NCI-H2196 treated with DMSO at 0.1 percent for 48 hours (cell line): ENCODE measurements around the gene ZNF503.

Source experiments
- DNase-seq: peaks from one replicate; lab custom pipeline; 2025; ENCODE audit not compliant: unreplicated experiment; lab: John Stamatoyannopoulos, UW

Gene ZNF503

GRCh38 chr10:75432176-75432575 is 30.6 kb upstream of the ZNF503 start:
- no peak for DNase-seq

- DNase-seq: no peak
These were observed 29.9 kb upstream of the ZNF503 start, which contains the start of gene LRMDA for GRCh38 chr10:75431180-75432111. TSS of gene LRMDA (plus strand) at chr10:75431624.

DNA sequence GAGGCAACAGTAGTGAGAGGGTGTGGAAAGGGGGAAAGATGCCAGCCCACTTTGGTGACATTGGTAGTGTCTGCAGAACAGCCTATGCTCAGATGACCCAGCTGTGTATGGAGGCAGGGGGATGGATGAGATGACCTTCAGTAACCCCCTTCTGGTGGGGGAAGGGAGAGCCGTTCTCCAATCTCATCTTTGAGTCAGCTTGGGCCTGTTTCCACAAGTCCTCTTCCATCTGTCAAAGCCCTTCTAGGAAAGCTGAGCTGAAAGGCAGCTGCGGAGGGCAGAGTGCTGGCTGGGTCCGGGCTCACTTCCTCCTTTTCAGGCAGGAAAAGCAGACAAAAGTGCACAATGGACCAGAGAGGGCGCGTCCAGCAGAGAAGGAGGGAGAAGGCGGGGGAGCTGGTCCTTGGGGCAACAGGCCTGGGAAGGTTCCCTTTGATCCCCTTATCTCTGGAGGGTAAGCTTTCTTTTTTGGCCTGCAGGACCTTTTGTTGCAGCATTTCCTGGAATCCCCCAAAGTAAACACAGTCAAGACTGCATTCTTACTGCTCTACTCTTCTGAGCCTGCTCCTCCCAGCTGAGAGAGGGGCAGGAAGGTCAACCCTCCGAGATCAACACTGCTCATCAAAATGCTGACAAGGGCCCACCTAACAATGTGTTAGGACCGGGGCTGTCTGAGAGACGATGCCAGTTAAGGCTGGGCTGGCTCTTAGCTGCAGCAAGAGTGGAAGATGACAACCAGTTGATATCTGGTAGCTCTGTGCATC is 28.6 kb upstream of the ZNF503 start:
- DNase-seq: peak; percentile 52

DNA sequence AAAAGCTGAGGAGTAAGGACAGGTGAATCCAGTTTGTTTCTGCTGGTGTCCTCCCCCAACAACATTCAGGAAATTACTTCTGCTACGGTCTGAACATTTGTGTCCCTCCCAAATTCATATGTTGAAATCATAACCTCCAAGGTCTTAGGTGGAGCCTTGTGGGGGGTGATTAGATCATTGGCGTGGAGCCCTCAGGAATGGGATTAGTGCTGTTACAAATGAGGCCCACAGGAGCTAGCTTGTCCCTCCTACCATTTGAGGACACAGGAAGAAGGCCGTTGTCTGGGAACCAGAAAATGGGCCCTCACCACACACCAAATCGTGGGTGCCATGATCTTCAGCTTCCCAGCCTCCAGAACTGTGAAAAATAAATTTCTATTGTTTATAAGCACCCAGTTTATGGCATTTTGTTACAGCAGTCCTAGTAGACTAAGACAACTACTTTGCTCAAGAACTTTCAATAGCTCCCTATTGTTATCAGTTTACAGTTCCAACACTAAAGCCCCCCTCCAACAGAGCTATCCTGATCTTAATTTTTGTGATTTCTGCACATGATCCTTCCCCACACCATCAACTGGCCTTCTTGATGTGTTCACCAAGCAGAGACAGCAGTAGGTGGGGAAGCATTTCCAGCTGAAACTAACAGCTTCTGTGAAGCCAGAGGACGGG is 27.7 kb upstream of the ZNF503 start:
- no peak for DNase-seq

- no peak for DNase-seq
These were observed 27.0 kb upstream of the ZNF503 start for GRCh38 chr10:75428434-75429158.

DNA sequence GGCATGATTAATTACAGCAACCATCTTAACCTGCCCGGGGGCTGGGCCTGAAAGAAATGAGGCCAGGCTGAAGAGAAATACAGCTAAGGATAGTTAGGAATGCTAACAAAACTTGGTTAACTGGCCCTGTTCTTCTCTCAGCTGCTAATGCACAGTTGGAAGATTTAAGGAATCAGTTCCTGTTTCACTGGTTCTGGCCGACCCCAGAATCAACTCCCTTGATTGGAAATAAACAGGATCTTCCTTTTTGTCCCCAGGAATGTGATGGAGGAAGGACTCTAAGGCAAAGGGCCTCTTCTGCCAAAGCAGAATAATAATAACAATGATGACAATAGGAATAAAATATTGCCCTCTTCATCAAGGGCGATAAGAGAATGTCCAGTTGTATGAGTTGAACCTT is 26.4 kb upstream of the ZNF503 start:
- no peak for DNase-seq

DNA sequence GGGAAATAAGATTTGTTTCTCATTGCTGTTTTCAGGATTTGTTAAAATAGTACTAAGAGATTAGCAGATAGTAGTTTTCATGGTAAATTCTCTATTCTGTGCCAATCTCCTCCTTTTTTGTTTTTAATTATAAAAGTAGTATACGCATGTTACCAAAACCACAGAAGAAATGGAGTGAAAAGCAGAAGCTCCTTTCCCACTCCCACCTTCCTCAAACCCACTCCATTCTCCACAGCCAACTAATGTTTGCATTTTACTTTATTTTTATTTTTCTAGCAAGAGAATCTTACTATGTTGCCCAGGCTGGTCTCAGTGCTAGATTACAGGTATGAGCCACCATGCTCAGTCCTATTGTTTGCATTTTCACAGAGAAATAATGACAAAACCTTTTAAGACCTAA is 25.3 kb upstream of the ZNF503 start:
- no peak for DNase-seq

DNA sequence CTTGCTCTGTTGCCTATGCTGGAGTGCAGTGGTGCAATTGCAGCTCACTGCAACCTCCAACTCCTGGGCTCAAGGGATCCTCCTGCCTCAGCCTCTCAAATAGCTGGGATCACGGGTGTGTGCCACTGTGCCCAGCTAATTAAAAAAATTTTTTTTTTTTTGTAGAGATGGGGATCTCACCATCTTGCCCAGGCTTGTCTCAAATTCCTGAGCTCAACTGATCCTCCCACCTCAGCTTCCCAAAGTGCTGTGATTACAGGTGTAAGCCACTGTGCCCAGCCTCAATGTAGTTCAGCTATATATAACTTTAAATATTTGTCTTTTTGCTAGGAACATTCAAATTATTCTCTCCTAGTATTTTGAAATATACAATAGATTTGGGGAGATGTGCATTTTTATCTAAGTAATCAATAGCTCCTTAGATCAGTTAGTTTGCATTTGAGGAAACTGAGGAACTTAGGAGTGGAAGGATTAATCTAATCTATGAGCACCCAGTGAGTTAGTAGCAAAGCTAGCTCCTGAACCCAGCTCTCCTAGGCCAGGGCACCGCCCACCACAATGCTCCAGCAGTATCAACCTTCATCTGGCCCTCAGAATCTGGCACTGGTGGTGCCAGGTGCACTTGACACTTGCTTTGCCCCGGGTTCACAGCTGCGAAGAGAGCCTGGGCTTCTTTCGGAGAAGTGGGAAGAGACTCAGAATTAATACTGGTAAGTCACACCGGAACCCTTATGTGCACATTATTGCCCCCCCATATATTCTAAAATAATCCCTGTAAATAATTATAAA is 23.9 kb upstream of the ZNF503 start:
- DNase-seq: no peak

GRCh38 chr10:75424571-75424970 is 23.0 kb upstream of the ZNF503 start:
- DNase-seq: no peak

- no peak for DNase-seq
These were observed 21.3 kb upstream of the ZNF503 start for GRCh38 chr10:75422913-75423312.

GRCh38 chr10:75418712-75419111 is 17.1 kb upstream of the ZNF503 start:
- no peak for DNase-seq

- no peak for DNase-seq
These were observed 16.7 kb upstream of the ZNF503 start for GRCh38 chr10:75418293-75418692.

- peak; percentile 62 for DNase-seq
These were observed 16.0 kb upstream of the ZNF503 start for GRCh38 chr10:75417522-75417927.

GRCh38 chr10:75414527-75414926 is 13.0 kb upstream of the ZNF503 start:
- no peak for DNase-seq

DNA sequence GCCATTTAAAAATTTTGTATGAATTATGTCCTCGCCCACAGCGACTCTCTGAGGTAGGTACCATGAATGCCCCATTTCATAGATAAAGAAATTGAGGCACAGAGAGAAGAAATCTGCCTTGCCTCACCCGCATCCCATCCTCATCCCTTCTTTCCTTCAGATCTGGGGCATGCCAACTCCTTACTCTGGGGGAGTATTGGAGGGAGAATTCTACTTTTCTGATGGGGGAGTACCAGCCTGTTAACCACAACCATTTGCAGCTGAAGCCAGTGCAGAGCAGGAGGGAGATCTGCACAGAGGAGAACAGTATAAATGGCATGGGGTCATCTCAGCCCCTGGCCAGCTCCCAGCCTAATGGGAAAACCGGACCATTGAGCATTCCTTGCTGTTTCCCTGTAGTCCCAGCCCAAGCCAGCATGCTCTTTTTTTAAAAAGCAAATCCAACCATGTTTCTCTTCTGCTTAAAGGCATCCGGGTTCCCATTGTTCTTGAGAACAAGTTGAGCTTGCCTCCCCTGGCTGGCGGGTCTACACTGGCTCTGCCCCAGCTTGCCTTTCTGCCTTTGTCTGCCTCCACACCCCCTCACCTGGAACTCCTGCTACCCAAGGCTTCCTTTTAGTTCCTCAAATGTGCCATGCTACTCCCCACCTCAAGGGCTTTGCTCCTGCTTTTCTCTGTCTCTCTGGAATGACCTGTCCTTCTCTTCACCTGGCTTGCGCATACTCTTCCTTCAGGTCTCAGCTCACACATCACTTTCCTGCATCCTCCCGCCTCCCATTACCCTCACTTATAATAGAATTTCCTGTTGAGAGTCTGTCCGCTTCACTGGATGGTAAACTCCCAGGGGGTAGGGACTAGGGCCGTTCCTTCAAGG is 8.8 kb upstream of the ZNF503 start:
- no peak for DNase-seq

DNA sequence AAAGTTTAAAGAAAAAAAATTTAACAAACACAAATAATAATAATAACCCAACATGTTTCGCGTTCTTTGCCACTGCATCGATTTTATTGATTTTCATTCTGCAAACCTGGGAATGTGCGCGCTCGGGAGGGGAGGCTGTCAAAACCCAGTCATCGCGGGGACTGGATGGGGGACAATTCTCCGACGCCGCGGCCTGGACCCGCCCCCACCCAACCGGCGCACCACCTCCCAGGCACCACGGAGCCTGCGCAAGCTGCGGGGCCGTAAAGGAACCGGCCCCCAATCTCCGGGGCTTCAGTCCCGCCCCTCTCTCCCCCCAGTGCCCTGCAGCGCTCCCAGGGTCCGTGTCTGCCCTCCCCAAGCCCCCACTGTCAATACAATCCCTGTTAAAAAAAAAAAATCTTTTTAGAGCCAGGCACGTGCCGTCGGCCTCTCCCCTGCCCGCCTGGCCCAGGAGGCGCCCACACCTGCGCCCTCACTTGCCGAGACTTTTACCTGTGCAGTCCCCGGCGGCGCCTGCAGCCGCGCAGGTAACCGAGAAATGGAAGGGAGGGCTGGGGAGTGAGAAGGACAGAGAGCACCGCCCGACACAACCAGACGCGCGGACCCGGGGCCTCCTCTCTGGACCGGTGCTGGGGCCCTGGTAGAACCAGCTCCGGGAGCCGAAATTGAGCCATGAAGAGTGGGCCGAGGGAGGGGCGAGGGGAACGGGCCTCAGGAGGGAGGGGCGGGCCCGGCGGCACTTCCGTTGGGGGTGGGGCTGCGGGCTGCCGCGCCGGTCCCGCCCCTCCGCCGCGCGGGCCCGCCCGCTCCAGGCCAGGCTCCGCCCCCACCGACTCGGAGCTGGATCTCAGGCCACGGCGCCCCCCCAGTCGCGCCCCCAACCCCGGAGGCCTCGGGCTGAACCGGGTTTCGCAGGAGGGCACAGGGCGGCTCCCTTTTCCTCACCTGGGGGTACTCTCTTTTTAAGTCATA is 7.6 kb upstream of the ZNF503 start:
- peak; percentile 72 for DNase-seq

DNA sequence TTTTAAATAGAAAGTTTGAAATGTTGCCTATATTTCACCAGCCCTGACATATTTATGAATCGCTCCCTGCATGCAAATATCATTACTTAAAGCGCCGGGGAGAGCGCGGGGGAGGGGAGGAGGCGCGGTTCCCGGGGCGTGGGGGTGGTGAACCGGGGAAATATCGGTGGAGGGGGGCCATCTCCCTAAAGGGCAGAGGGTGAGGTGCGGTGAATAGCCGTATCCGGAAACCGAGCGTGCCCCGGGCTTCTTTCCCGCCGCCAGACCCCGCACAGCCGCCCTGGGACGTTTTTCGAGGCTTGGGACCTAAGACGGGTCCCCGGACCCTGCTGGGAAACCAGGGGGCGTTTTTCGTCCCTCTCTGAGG is 6.9 kb upstream of the ZNF503 start:
- DNase-seq: no peak
